ENCODE data around the gene GLT1D1. TPM values are rescaled to one million over a fixed set of nuclear protein-coding genes. Genes with fewer than 3 reads are reported as not detected.

GLT1D1 gene
- total RNA-seq, 1 donor from 2014 or later: 5.4 TPM

- Histone ChIP-seq H3K36me3 (no peaks in the 10 kb centered on the region), H3K4me1 (peaks cover 26% of the 10 kb centered on the region), H3K79me2 (ENCODE audit: low read depth) (no peaks in the 10 kb centered on the region), H3K4me3 (no peak overlapping the region), H3K9me3 (ENCODE audit: low read depth) (no peaks in the 10 kb centered on the region), H4K20me1 (ENCODE audit: low read depth) (no peaks in the 10 kb centered on the region), H2AFZ (replicated peaks) (no peak overlapping the region), H3K4me2 (no peak overlapping the region), H3F3A (ENCODE audit: low read depth) (peaks cover 12% of the 10 kb centered on the region), H3K27me3 (peaks cover 18% of the 10 kb centered on the region), H3K9ac (no peak overlapping the region), H3K27ac (no peak overlapping the region)
- Mint-ChIP-seq H3K4me1 (peaks cover 70% of the 10 kb centered on the region), H3K36me3 (no peaks in the 10 kb centered on the region), H3K4me3 (no peak overlapping the region), H3K9me3 (no peaks in the 10 kb centered on the region), H3K27me3 (ENCODE audit: insufficient read depth, low read depth) (peaks cover 19% of the 10 kb centered on the region), H3K27ac (peak overlapping the region; percentile 91)
- no peak for DNase-seq (ENCODE audit: low spot score)
- TF ChIP-seq, protein P1, sequence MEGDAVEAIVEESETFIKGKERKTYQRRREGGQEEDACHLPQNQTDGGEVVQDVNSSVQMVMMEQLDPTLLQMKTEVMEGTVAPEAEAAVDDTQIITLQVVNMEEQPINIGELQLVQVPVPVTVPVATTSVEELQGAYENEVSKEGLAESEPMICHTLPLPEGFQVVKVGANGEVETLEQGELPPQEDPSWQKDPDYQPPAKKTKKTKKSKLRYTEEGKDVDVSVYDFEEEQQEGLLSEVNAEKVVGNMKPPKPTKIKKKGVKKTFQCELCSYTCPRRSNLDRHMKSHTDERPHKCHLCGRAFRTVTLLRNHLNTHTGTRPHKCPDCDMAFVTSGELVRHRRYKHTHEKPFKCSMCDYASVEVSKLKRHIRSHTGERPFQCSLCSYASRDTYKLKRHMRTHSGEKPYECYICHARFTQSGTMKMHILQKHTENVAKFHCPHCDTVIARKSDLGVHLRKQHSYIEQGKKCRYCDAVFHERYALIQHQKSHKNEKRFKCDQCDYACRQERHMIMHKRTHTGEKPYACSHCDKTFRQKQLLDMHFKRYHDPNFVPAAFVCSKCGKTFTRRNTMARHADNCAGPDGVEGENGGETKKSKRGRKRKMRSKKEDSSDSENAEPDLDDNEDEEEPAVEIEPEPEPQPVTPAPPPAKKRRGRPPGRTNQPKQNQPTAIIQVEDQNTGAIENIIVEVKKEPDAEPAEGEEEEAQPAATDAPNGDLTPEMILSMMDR (IDR thresholded peaks at IDR 0.05): no peak
- TF ChIP-seq EZH2 (IDR thresholded peaks at IDR 0.05) (no peak), EZH2phosphoT487 (IDR thresholded peaks at IDR 0.05) (no peak)
Observed at GRCh38 chr12:128973883-128974681, 120.8 kb downstream of the GLT1D1 start.

DNA sequence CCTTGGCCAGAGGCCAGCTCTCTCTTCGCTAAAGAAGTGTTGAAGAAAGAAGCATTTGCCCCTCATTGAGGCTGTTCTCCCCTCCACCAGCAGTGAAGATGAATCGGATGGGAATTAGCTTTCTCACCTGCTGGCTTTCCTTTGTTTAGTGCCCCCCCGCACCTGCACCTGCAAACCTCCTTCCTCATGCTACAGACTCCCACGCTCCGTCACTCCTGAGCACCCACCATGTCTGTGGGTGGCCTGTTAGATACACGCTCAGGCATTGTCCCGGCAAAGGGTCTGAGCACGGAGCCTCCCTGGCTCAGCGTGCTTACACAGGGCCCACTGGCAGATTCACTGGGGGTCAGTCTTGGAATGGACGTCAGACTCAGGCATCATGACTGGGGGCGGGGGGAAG lies 121.6 kb downstream of the GLT1D1 start:
- Mint-ChIP-seq H3K36me3 (no peaks in the 10 kb centered on the region), H3K9me3 (no peaks in the 10 kb centered on the region), H3K4me3 (peak overlapping the region; percentile 24), H3K27ac (peak overlapping the region; percentile 91), H3K27me3 (ENCODE audit: insufficient read depth, low read depth) (peaks cover 19% of the 10 kb centered on the region), H3K4me1 (peaks cover 62% of the 10 kb centered on the region)
- DNase-seq (ENCODE audit: low spot score): no peak
- Histone ChIP-seq H3K79me2 (ENCODE audit: low read depth) (no peaks in the 10 kb centered on the region), H3K4me3 (no peak overlapping the region), H3K27me3 (peaks cover 13% of the 10 kb centered on the region), H3K4me1 (peaks cover 19% of the 10 kb centered on the region), H3K9ac (no peak overlapping the region), H3K9me3 (ENCODE audit: low read depth) (no peaks in the 10 kb centered on the region), H4K20me1 (ENCODE audit: low read depth) (no peaks in the 10 kb centered on the region), H3K36me3 (no peaks in the 10 kb centered on the region), H3K4me2 (no peak overlapping the region), H3F3A (ENCODE audit: low read depth) (peaks cover 7% of the 10 kb centered on the region), H2AFZ (replicated peaks) (no peak overlapping the region), H3K27ac (no peak overlapping the region)
- TF ChIP-seq, protein P1 (IDR thresholded peaks at IDR 0.05): no peak
- no peak for TF ChIP-seq EZH2 (IDR thresholded peaks at IDR 0.05)
- TF ChIP-seq EZH2phosphoT487 (IDR thresholded peaks at IDR 0.05): no peak

DNA sequence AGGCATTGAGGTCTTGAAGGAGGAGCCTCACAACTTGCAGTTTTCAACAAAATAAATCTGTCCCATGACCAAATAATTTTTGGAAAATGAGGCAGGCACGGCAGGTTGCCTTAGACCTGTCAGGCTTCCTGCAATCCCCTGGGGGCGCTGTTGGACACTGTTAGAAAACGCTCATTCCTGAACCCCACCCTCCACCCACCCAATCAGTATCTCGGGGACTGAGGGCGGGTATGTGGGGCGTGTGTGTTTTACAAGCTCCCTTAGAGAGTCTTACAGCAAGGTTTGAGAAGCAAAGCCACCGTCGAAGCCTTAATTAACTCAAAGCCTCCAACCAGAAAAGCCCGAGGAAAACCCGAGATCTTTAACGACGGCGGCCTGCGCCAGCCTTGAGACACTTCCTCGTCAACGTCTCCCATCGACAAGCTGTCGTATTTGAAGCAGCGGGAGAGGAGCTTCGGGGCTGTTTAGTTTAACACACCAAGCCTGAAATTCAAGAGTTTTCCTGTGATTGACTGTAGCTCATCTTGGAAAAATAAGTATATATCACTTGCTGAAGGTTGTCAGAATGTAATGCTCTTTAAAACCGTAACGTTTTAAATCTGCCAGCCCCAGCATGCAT lies 123.0 kb downstream of the GLT1D1 start:
- TF ChIP-seq EZH2phosphoT487 (IDR thresholded peaks at IDR 0.05): no peak
- TF ChIP-seq, protein P1 (IDR thresholded peaks at IDR 0.05): peak; percentile 85
- no peaks in the 10 kb centered on the region for H3K36me3 Mint-ChIP-seq
- peaks cover 4% of the 10 kb centered on the region for H3F3A ChIP-seq (ENCODE audit: low read depth)
- no peaks in the 10 kb centered on the region for H3K36me3 ChIP-seq
- peaks cover 63% of the 10 kb centered on the region for H3K4me1 Mint-ChIP-seq
- no peak overlapping the region for H3K9ac ChIP-seq
- H3K27ac Mint-ChIP-seq: no peak overlapping the region
- H3K4me2 ChIP-seq: peak overlapping the region; percentile 75
- no peaks in the 10 kb centered on the region for H3K27me3 ChIP-seq
- no peaks in the 10 kb centered on the region for H3K79me2 ChIP-seq (ENCODE audit: low read depth)
- no peak overlapping the region for H2AFZ ChIP-seq (replicated peaks)
- H3K4me1 ChIP-seq: peaks cover 12% of the 10 kb centered on the region
- no peaks in the 10 kb centered on the region for H4K20me1 ChIP-seq (ENCODE audit: low read depth)
- peaks cover 18% of the 10 kb centered on the region for H3K27me3 Mint-ChIP-seq (ENCODE audit: insufficient read depth, low read depth)
- no peak overlapping the region for H3K27ac ChIP-seq
- H3K9me3 Mint-ChIP-seq: no peaks in the 10 kb centered on the region
- peak overlapping the region; percentile 37 for H3K4me3 ChIP-seq
- DNase-seq (ENCODE audit: low spot score): peak; percentile 87
- no peaks in the 10 kb centered on the region for H3K9me3 ChIP-seq (ENCODE audit: low read depth)
- H3K4me3 Mint-ChIP-seq: no peak overlapping the region
